Measurements from ENCODE around the gene KLHL36. TPM values are rescaled to one million over a fixed set of nuclear protein-coding genes. Genes with fewer than 3 reads are reported as not detected.

KLHL36 gene
- total and polyA plus RNA-seq, 9 of the 15 experiments (the other 6 are each of a cell fraction or from before 2014, with no cell fraction given): 2.1 to 51.2 (median 18.5) TPM

GRCh38 chr16:84607694-84608093 is 40.6 kb upstream of the KLHL36 start (continued):
- TF ChIP-seq, protein P1, sequence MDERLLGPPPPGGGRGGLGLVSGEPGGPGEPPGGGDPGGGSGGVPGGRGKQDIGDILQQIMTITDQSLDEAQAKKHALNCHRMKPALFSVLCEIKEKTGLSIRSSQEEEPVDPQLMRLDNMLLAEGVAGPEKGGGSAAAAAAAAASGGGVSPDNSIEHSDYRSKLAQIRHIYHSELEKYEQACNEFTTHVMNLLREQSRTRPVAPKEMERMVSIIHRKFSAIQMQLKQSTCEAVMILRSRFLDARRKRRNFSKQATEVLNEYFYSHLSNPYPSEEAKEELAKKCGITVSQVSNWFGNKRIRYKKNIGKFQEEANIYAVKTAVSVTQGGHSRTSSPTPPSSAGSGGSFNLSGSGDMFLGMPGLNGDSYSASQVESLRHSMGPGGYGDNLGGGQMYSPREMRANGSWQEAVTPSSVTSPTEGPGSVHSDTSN (CRISPR knock-in tag; IDR thresholded peaks at IDR 0.05; ENCODE audit: low read depth): no peak
- TF ChIP-seq, protein P1 (tag; conservative IDR thresholded peaks at IDR 0.05; ENCODE audit: low read depth): 0 out of 2 replicates have a peak, but pooled peaks have one; percentile 22
- TF ChIP-seq HMBOX1 (IDR thresholded peaks at IDR 0.05) (no peak; the same call in 1 of the 2 replicates), BRD9 (IDR thresholded peaks at IDR 0.05; ENCODE audit: low read depth, partially characterized antibody) (peak; percentile 35), BCOR (IDR thresholded peaks at IDR 0.05) (peak; percentile 93), CEBPZ (IDR thresholded peaks at IDR 0.05; ENCODE audit: borderline replicate concordance, low read depth, low read length) (no peak), ARID3A (IDR thresholded peaks at IDR 0.05; ENCODE audit: borderline replicate concordance, low read depth, low read length) (no peak), ZNF592 (IDR thresholded peaks at IDR 0.05) (peak; percentile 63), BDP1 (IDR thresholded peaks at IDR 0.05; ENCODE audit: insufficient read depth, insufficient read length) (no peak), HES1 (IDR thresholded peaks at IDR 0.05; ENCODE audit: low read depth) (0 out of 2 replicates have a peak, but pooled peaks have one; percentile 39), ZFP36 (IDR thresholded peaks at IDR 0.05; ENCODE audit: low read depth, low read length, partially characterized antibody) (no peak), SREBF2 (CRISPR knock-in tag; IDR thresholded peaks at IDR 0.05) (no peak), CHD2 (IDR thresholded peaks at IDR 0.05; ENCODE audit: low read depth, low read length) (no peak), TEAD1 (CRISPR knock-in tag; IDR thresholded peaks at IDR 0.05) (no peak)
